Measurements from ENCODE around the gene COL28A1. TPM values are rescaled to one million over a fixed set of nuclear protein-coding genes. Genes with fewer than 3 reads are reported as not detected.

COL28A1 gene
- total and polyA plus RNA-seq, 2 of the 13 experiments (the other 11 are each of a cell fraction or from before 2014, with no cell fraction given), result 0.07 to 0.15 TPM

DNA sequence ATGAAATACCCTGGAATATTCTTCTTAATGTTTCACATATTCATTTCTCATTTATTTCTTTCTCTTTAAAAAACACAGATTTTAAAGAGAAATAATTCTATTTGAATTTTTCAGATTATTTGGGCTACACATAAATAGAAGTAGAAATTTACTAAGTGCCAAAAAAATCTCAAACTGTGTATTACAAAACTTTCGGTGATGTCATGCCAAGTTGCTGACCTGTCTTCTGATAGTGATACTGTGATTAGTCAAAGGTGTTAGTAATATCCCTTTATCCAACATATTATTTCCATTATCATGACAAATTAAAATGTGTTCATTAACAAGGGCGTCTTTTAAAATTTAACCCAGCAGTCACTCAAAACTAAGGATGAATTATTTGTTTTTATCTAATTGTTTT, 60.1 kb downstream of the COL28A1 start:
- BruUV-seq (replicated peaks), result no TSS peak
- WGBS (ENCODE audit: low lambda C conversion rate), result 53% methylated on average over 2 of the region's 2 CpGs

DNA sequence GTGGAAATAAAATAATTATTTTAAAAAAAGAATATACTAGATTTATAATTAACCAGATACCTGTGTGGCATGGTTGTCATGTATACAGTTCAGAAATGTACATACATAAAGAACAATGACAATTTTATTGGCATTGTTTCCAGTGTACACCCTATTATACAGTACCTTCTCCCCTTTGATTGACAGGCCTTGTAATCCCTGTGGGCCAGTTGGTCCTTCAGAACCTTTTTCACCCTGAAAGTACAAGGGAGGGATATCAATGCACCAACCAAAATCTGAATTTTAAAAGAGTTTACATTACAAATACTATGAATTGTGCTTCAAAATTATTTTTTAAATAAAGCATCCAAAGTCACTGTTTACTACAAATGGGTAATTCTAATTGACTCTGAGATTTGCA, 61.2 kb downstream of the COL28A1 start:
- in situ Hi-C loops (cut with HindIII; ENCODE audit: extremely low pct_ligation_motif_present, low pct_unique_long_range_greater_than_20kb) (no loop called here), intact Hi-C loops (cut with micrococcal nuclease; ENCODE audit: unreplicated experiment) (no loop called here)
- DNase-seq (ENCODE audit: low spot score) (no peak), ATAC-seq (no peak), FAIRE-seq (no peak)
- H3K9me3 ChIP-seq (ENCODE audit: low read length), result no peaks in the 10 kb centered on the region
- ChIA-PET POLR2A (no interaction called here), CTCF (ENCODE audit: low intra/inter-chr PET ratio, low total read pairs) (no interaction called here)
- no peak overlapping the region for H2AFZ ChIP-seq (ENCODE audit: low read length)
- no peaks in the 10 kb centered on the region for H3K79me2 ChIP-seq (ENCODE audit: insufficient read depth, low read length)
- no peaks in the 10 kb centered on the region for H3K4me1 ChIP-seq (ENCODE audit: insufficient read depth, low read length)
- H3K9ac ChIP-seq (ENCODE audit: insufficient read depth, low read depth, low read length), result no peak overlapping the region
- no peaks in the 10 kb centered on the region for H4K20me1 ChIP-seq (ENCODE audit: insufficient read depth, low read length)
- no peaks in the 10 kb centered on the region for H3K36me3 ChIP-seq (replicated peaks in 1 of 2; ENCODE audit: control insufficient read depth in 1 of 2, insufficient read depth in 2 of 2, low read length in 2 of 2)
- H3K4me3 ChIP-seq (replicated peaks in 1 of 3; ENCODE audit: insufficient read depth in 1 of 3, low read depth in 2 of 3, low read length in 3 of 3), result no peak overlapping the region
- no peaks in the 10 kb centered on the region for H3K27me3 ChIP-seq (ENCODE audit: control insufficient read depth in 1 of 2, insufficient read depth in 2 of 2, low read length in 2 of 2)
- no TSS peak for BruUV-seq (replicated peaks)
- no peak overlapping the region for H3K4me2 ChIP-seq (ENCODE audit: low read depth, low read length)
- H3K27ac ChIP-seq (ENCODE audit: extremely low read length, insufficient read depth, low read length), result no peak overlapping the region
- TF ChIP-seq RBM39 (IDR thresholded peaks at IDR 0.05; ENCODE audit: low read depth, low read length, poor library complexity, severe bottlenecking), result no peak
- no peak for TF ChIP-seq CAMTA2 (CRISPR knock-in tag; IDR thresholded peaks at IDR 0.05; ENCODE audit: borderline replicate concordance)
- TF ChIP-seq ZNF850 (CRISPR knock-in tag; conservative IDR thresholded peaks at IDR 0.05), result no peak
- TF ChIP-seq, protein P1, sequence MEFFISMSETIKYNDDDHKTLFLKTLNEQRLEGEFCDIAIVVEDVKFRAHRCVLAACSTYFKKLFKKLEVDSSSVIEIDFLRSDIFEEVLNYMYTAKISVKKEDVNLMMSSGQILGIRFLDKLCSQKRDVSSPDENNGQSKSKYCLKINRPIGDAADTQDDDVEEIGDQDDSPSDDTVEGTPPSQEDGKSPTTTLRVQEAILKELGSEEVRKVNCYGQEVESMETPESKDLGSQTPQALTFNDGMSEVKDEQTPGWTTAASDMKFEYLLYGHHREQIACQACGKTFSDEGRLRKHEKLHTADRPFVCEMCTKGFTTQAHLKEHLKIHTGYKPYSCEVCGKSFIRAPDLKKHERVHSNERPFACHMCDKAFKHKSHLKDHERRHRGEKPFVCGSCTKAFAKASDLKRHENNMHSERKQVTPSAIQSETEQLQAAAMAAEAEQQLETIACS (CRISPR knock-in tag; IDR thresholded peaks at IDR 0.05), result no peak
- no peak for TF ChIP-seq ZNF235 (CRISPR knock-in tag; IDR thresholded peaks at IDR 0.05; ENCODE audit: borderline replicate concordance)
- TF ChIP-seq SKI (IDR thresholded peaks at IDR 0.05; ENCODE audit: partially characterized antibody), result no peak
- TF ChIP-seq, protein P2, sequence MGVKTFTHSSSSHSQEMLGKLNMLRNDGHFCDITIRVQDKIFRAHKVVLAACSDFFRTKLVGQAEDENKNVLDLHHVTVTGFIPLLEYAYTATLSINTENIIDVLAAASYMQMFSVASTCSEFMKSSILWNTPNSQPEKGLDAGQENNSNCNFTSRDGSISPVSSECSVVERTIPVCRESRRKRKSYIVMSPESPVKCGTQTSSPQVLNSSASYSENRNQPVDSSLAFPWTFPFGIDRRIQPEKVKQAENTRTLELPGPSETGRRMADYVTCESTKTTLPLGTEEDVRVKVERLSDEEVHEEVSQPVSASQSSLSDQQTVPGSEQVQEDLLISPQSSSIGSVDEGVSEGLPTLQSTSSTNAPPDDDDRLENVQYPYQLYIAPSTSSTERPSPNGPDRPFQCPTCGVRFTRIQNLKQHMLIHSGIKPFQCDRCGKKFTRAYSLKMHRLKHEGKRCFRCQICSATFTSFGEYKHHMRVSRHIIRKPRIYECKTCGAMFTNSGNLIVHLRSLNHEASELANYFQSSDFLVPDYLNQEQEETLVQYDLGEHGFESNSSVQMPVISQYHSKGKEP (CRISPR knock-in tag; IDR thresholded peaks at IDR 0.05), result no peak
- TF ChIP-seq ZNF747 (CRISPR knock-in tag; IDR thresholded peaks at IDR 0.05; ENCODE audit: borderline replicate concordance), result no peak
- no peak for TF ChIP-seq JUNB (CRISPR knock-in tag; IDR thresholded peaks at IDR 0.05; ENCODE audit: borderline replicate concordance)
- TF ChIP-seq ZNF776 (CRISPR knock-in tag; IDR thresholded peaks at IDR 0.05), result no peak
- TF ChIP-seq, protein P3, sequence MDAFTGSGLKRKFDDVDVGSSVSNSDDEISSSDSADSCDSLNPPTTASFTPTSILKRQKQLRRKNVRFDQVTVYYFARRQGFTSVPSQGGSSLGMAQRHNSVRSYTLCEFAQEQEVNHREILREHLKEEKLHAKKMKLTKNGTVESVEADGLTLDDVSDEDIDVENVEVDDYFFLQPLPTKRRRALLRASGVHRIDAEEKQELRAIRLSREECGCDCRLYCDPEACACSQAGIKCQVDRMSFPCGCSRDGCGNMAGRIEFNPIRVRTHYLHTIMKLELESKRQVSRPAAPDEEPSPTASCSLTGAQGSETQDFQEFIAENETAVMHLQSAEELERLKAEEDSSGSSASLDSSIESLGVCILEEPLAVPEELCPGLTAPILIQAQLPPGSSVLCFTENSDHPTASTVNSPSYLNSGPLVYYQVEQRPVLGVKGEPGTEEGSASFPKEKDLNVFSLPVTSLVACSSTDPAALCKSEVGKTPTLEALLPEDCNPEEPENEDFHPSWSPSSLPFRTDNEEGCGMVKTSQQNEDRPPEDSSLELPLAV (CRISPR knock-in tag; conservative IDR thresholded peaks at IDR 0.05; ENCODE audit: low read depth), result no peak

More for the DNA sequence above, 60.1 kb downstream of the COL28A1 start:
- in situ Hi-C loops (cut with HindIII; ENCODE audit: extremely low pct_ligation_motif_present, low pct_unique_long_range_greater_than_20kb) (no loop called here), intact Hi-C loops (cut with micrococcal nuclease; ENCODE audit: unreplicated experiment) (no loop called here)
- Histone ChIP-seq H3K4me2 (ENCODE audit: low read depth, low read length) (no peak overlapping the region), H2AFZ (ENCODE audit: low read length) (no peak overlapping the region), H3K79me2 (ENCODE audit: insufficient read depth, low read length) (no peaks in the 10 kb centered on the region), H3K9me3 (ENCODE audit: low read length) (no peaks in the 10 kb centered on the region), H3K36me3 (replicated peaks in 1 of 2; ENCODE audit: control insufficient read depth in 1 of 2, insufficient read depth in 2 of 2, low read length in 2 of 2) (no peaks in the 10 kb centered on the region), H3K9ac (ENCODE audit: insufficient read depth, low read depth, low read length) (no peak overlapping the region), H3K27me3 (ENCODE audit: control insufficient read depth in 1 of 2, insufficient read depth in 2 of 2, low read length in 2 of 2) (no peaks in the 10 kb centered on the region), H4K20me1 (ENCODE audit: insufficient read depth, low read length) (no peaks in the 10 kb centered on the region), H3K4me3 (replicated peaks in 1 of 3; ENCODE audit: insufficient read depth in 1 of 3, low read depth in 2 of 3, low read length in 3 of 3) (no peak overlapping the region), H3K4me1 (ENCODE audit: insufficient read depth, low read length) (no peaks in the 10 kb centered on the region), H3K27ac (ENCODE audit: extremely low read length, insufficient read depth, low read length) (no peak overlapping the region)
- DNase-seq (ENCODE audit: low spot score), result no peak
- FAIRE-seq, result no peak
- ChIA-PET CTCF (ENCODE audit: low intra/inter-chr PET ratio, low total read pairs) (no interaction called here), POLR2A (no interaction called here)
- ATAC-seq, result no peak
- TF ChIP-seq ATF7 (IDR thresholded peaks at IDR 0.05) (peak; percentile 39; the same call in 1 of the 2 replicates), ATF7 (CRISPR knock-in tag; IDR thresholded peaks at IDR 0.05) (no peak), ZBTB7A (CRISPR knock-in tag; IDR thresholded peaks at IDR 0.05) (no peak)

All from HepG2 (cell line).